HS-5 (cell line): ENCODE results near the gene GREM1.
A peak's percentile ranks its signal among the peaks of the same experiment; 100 is the strongest.

Source experiments
- DNase-seq: peaks from one replicate; pipeline ENCODE4 v3.0.0-alpha.2; 2012; ENCODE audit warnings: low read depth

The GREM1 gene

GRCh38 chr15:32694222-32694983, 23.4 kb upstream of the GREM1 start:
- DNase-seq, result no peak

- DNase-seq, result no peak
Observed at GRCh38 chr15:32698773-32699390, 18.9 kb upstream of the GREM1 start.

GRCh38 chr15:32700501-32701150, 17.2 kb upstream of the GREM1 start:
- no peak for DNase-seq

- DNase-seq, result no peak
Observed at GRCh38 chr15:32701863-32702262, 15.9 kb upstream of the GREM1 start.

GRCh38 chr15:32704395-32704981, 13.3 kb upstream of the GREM1 start:
- no peak for DNase-seq

GRCh38 chr15:32705446-32705845, 12.4 kb upstream of the GREM1 start:
- no peak for DNase-seq

GRCh38 chr15:32706704-32707103, 11.1 kb upstream of the GREM1 start:
- peak; percentile 82 for DNase-seq

- no peak for DNase-seq
Observed at GRCh38 chr15:32707436-32707835, 10.4 kb upstream of the GREM1 start.

GRCh38 chr15:32709295-32710033, 8.3 kb upstream of the GREM1 start:
- no peak for DNase-seq

GRCh38 chr15:32715276-32715675, 2.5 kb upstream of the GREM1 start:
- no peak for DNase-seq

- no peak for DNase-seq
Observed at GRCh38 chr15:32716216-32716914, 1.4 kb upstream of the GREM1 start.

- DNase-seq, result no peak
Observed at GRCh38 chr15:32716915-32717425, 834 bp upstream of the GREM1 start.

GRCh38 chr15:32718227-32718820, 520 bp downstream of the GREM1 start:
- DNase-seq, result no peak

- DNase-seq, result no peak
Observed at GRCh38 chr15:32718821-32719716, 1.3 kb downstream of the GREM1 start.

GRCh38 chr15:32721596-32721995, 3.8 kb downstream of the GREM1 start:
- DNase-seq, result no peak

- DNase-seq, result no peak
Observed at GRCh38 chr15:32722136-32722535, 4.3 kb downstream of the GREM1 start.

- no peak for DNase-seq
Observed at GRCh38 chr15:32723171-32723948, 5.6 kb downstream of the GREM1 start.

- DNase-seq, result no peak
Observed at GRCh38 chr15:32729700-32730395, 12.0 kb downstream of the GREM1 start.
